ENCODE data around the gene GNG7. TPM values are rescaled to one million over a fixed set of nuclear protein-coding genes. Genes with fewer than 3 reads are reported as not detected.
A peak's percentile ranks its signal among the peaks of the same experiment; 100 is the strongest.

GNG7 gene
- total RNA-seq, 4 donors from 2014 or later = 0.57 to 3.8 (median 1.6) TPM

DNA sequence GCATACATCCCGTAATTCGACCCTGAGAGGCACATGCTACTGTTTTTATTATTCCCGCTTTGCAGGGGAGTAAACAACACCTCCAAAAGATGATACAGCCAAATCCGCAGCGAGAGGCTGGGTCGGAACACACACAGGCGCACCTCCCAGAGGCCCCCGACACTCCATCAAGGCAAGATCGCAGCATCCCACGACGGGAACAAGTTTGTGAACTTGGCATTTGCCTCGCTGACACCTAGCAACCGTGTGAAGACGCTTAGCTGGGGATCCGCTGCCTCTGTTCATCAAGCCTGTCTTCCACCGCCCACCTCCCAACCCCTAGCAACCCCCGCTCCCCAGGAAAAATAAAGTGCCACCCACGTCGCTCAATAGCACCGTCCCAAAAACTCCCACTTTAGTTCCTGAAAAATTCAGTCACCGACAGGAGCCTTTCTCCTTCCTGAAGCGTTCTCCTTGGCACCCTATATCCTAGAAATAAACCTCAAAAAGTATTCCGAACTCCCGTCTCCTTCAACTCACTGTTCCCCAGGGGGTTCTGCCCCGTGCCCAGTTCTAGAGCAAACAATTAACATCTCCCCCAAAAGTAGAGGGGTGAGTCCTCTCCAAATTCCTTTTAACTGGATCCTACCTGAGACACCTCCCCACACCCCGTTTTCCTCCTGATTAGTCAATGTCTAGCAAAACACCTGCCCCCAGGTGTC lies 1.7 kb downstream of the GNG7 start:
- no peaks in the 10 kb centered on the region for H3K9me3 ChIP-seq
- TF ChIP-seq, protein P1, sequence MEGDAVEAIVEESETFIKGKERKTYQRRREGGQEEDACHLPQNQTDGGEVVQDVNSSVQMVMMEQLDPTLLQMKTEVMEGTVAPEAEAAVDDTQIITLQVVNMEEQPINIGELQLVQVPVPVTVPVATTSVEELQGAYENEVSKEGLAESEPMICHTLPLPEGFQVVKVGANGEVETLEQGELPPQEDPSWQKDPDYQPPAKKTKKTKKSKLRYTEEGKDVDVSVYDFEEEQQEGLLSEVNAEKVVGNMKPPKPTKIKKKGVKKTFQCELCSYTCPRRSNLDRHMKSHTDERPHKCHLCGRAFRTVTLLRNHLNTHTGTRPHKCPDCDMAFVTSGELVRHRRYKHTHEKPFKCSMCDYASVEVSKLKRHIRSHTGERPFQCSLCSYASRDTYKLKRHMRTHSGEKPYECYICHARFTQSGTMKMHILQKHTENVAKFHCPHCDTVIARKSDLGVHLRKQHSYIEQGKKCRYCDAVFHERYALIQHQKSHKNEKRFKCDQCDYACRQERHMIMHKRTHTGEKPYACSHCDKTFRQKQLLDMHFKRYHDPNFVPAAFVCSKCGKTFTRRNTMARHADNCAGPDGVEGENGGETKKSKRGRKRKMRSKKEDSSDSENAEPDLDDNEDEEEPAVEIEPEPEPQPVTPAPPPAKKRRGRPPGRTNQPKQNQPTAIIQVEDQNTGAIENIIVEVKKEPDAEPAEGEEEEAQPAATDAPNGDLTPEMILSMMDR (IDR thresholded peaks at IDR 0.05) = no peak
- WGBS, 2 donors = 29 to 36% methylated on average over 18 to 25 of the region's 26 CpGs
- H3K27ac ChIP-seq = peak overlapping the region in 2 of 4 donors; percentile 21 to 78
- H3K4me1 ChIP-seq = peaks cover 2 to 39% (median 6%) of the 10 kb centered on the region in 3 donors
- peaks cover 0 to 10% (median 0%) of the 10 kb centered on the region in 4 donors for H3K27me3 ChIP-seq
- no peak for DNase-seq
- intact Hi-C loops (cut with DNase I) = no loop called here
- H3K4me3 ChIP-seq = peak overlapping the region in 2 of 4 donors; percentile 5 to 77
- no peaks in the 10 kb centered on the region for H3K36me3 ChIP-seq

DNA sequence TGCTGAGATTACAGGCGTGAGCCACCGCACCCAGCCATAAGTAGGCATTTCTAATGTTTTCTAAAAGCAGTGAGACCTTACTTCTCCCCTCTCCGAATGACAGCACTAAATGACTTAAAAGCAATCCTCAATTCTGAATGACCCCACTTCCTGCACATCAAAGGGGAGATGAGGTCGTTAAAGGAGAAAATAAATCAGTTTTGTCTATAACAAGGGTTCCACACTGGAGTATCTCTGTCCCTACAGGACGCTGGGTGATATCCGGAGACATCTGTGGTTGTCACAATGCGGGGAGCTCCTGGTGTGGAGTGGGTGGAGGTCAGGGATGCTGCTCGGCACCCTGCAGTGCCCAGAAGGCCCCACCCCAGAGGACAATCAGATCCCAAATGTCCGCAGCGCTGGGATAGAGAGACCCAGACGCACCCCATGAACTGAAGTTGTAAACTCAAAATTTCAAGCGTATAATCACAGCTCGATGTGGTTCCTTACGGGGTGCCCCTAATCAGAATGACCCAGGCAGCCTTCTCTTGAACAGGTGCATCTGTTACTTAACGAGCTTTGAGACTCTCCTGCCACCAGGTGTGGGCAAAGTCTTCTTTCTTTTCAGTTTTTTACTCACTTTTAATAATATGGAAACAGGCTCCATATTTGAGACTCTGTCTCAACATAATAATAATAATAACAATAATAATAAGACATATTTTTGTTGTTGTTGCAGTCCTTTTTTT lies 2.9 kb downstream of the GNG7 start:
- Histone ChIP-seq H3K36me3 (no peaks in the 10 kb centered on the region), H3K4me1 (peaks cover 6 to 52% (median 6%) of the 10 kb centered on the region in 3 donors), H3K27ac (peak overlapping the region in 3 of 4 donors; percentile 21 to 62 (median 42)), H3K4me3 (no peak overlapping the region), H3K27me3 (peaks cover 0 to 10% (median 0%) of the 10 kb centered on the region in 4 donors), H3K9me3 (no peaks in the 10 kb centered on the region)
- whole genome bisulfite sequencing, 2 donors = 80 to 82% methylated on average over 7 to 15 of the region's 15 CpGs
- intact Hi-C loops (cut with DNase I) = no loop called here
- DNase-seq = no peak
- TF ChIP-seq POLR2A (IDR thresholded peaks at IDR 0.05) = no peak
- TF ChIP-seq, protein P1 (IDR thresholded peaks at IDR 0.05) = no peak

DNA sequence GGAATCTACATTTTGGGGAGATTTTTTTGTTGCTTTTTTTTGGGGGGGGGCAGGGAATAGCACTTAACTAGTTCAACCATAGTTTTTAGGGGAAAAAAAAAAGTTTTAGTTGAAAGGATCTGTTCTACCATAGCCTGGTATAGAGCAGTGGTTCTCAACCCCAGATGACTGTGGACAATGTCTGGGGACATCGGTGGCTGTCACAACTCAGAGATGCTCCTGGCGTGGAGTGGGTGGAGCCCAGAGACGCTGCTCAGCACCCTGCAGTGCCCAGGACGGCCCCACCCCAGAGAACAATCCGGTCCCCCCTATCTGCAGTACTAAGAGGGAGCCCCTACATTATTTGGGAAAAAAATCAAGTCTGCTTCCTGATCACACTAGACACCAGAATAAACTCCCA lies 8.3 kb downstream of the GNG7 start:
- no peaks in the 10 kb centered on the region for H3K9me3 ChIP-seq
- DNase-seq = no peak
- H3K4me3 ChIP-seq = no peak overlapping the region
- WGBS, 2 donors = 58% methylated on average over 3 of the region's 5 CpGs; no CpG with 5 or more reads in 1 of the 2 donors
- no peaks in the 10 kb centered on the region for H3K36me3 ChIP-seq
- intact Hi-C loops (cut with DNase I) = no loop called here
- no peaks in the 10 kb centered on the region for H3K27me3 ChIP-seq
- H3K4me1 ChIP-seq = peaks cover 0 to 32% (median 3%) of the 10 kb centered on the region in 3 donors
- TF ChIP-seq, protein P1 (IDR thresholded peaks at IDR 0.05) = no peak
- TF ChIP-seq POLR2A (IDR thresholded peaks at IDR 0.05) = no peak
- peak overlapping the region in 3 of 4 donors; percentile 60 to 72 (median 71) for H3K27ac ChIP-seq

DNA sequence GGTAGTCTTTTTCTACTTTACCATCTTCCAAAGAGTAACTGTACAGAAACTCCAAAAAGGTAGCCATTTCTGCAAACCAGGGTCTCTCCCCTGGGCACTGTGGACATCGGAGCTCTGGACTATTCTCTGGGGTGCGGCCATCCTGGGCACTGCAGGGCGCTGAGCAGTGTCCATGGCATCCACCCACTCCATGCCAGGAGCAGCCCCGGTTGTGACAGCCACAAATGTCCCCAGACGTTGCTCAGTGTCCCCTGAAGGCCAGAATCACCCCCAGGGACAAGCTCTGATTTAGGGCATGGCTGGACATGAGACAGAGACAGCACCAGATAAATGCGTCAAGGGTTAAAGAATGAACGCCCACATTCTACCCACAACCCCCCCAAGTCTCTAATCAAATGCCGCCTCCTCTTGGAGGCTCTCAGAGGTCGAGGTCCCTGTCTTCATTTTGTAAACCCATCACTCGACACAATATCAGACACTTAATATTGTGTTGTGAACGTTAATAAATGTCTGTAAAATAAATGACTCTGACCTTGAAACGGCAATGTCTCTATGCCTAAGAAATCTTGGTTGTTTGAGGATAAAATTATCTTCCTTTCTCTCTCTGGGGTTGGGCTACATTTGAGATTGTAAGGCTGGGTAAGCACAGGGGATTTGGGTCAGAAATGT lies 8.9 kb downstream of the GNG7 start:
- TF ChIP-seq, protein P1 (IDR thresholded peaks at IDR 0.05) = no peak
- no peak for TF ChIP-seq POLR2A (IDR thresholded peaks at IDR 0.05)
- no peak overlapping the region for H3K4me3 ChIP-seq
- DNase-seq = no peak
- no peaks in the 10 kb centered on the region for H3K36me3 ChIP-seq
- H3K27me3 ChIP-seq = no peaks in the 10 kb centered on the region
- H3K27ac ChIP-seq = peak overlapping the region in 3 of 4 donors; percentile 60 to 72 (median 71)
- intact Hi-C loops (cut with DNase I) = no loop called here
- peaks cover 0 to 32% (median 3%) of the 10 kb centered on the region in 3 donors for H3K4me1 ChIP-seq
- 44 to 46% methylated on average over 8 to 12 of the region's 12 CpGs for WGBS, 2 donors
- no peaks in the 10 kb centered on the region for H3K9me3 ChIP-seq
